C4-2B (cell line): ENCODE data around the gene LIF.

Experiments
- ZFX ChIP-seq: fragments of 450-650 bp; IDR thresholded peaks from 2 replicates; pipeline ENCODE4 v1.6.1; 2017
- TF ChIP-seq, protein P1 (sequence below): fragments of 450-650 bp; conservative IDR thresholded peaks from 2 replicates; pipeline ENCODE4 v1.5.1; 2017; ENCODE audit warnings: mild to moderate bottlenecking

DNA sequence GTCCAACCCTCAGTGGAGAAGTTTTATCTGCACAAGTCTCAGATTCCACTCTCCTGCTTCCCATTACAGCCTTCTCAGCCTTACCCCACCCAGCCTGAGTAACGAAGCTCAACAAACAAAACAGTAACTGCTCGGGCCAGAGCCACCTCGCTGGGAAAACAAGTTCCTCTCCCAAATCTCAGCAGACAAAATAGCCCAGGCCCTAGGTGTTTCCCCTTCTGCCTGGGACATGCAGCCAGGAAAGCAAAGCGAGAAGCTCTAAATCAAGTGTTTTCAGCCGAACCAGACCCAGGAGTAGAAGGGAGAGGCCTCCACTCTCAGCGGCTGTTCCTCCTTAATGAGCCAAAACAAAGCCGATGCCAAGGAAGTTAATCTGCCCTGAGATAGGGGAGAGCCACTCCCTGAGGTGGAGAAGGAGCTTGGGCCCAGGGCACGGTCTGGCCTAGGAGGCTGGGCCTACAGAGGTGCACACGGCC, 44.0 kb downstream of the LIF start:
- TF ChIP-seq, protein P1, sequence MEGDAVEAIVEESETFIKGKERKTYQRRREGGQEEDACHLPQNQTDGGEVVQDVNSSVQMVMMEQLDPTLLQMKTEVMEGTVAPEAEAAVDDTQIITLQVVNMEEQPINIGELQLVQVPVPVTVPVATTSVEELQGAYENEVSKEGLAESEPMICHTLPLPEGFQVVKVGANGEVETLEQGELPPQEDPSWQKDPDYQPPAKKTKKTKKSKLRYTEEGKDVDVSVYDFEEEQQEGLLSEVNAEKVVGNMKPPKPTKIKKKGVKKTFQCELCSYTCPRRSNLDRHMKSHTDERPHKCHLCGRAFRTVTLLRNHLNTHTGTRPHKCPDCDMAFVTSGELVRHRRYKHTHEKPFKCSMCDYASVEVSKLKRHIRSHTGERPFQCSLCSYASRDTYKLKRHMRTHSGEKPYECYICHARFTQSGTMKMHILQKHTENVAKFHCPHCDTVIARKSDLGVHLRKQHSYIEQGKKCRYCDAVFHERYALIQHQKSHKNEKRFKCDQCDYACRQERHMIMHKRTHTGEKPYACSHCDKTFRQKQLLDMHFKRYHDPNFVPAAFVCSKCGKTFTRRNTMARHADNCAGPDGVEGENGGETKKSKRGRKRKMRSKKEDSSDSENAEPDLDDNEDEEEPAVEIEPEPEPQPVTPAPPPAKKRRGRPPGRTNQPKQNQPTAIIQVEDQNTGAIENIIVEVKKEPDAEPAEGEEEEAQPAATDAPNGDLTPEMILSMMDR: no peak
- TF ChIP-seq ZFX: peak; percentile 45; the same call in 1 of the 2 replicates
